ENCODE measurements around the gene SCNN1B. TPM values are rescaled to one million over a fixed set of nuclear protein-coding genes. Genes with fewer than 3 reads are reported as not detected.

The SCNN1B gene
- total RNA-seq, 1 experiment from 2014 or later = not detected

DNA sequence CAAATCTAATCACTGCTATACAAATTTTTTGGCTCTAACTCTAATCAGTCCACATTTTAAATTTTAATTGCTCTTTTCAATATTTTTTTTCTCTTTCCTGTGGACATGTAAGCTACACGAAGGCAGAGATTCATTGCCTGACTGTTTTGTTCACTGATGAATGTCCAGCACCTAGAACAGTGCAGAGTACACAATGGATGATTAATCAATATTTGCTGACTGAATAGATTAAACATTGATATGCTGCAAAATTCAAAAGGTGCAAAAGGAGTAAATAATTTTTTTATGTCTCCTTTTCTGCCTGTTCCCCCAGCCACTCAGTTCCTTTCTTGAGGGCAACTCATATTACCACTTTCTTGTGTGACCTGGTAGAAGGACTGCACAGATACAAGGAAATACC is 32.8 kb downstream of the SCNN1B start:
- H3K4me1 ChIP-seq = no peaks in the 10 kb centered on the region
- H3K4me3 ChIP-seq (ENCODE audit: low read depth, low read length) = no peak overlapping the region
- no peaks in the 10 kb centered on the region for H3K9me3 Mint-ChIP-seq (ENCODE audit: unreplicated experiment)
- intact Hi-C loops (cut with micrococcal nuclease; ENCODE audit: unreplicated experiment) = no loop called here
- no peaks in the 10 kb centered on the region for H3K9me3 ChIP-seq
- H3K27me3 Mint-ChIP-seq (ENCODE audit: insufficient read depth, unreplicated experiment) = no peaks in the 10 kb centered on the region
- no peaks in the 10 kb centered on the region for H3K36me3 ChIP-seq (ENCODE audit: control insufficient read depth, insufficient read depth, low read length)
- H3K36me3 Mint-ChIP-seq (ENCODE audit: insufficient read depth, unreplicated experiment) = no peaks in the 10 kb centered on the region
- DNase-seq = no peak
- no peaks in the 10 kb centered on the region for H3K4me1 Mint-ChIP-seq (ENCODE audit: low read depth, unreplicated experiment)
- TF ChIP-seq, protein P1, sequence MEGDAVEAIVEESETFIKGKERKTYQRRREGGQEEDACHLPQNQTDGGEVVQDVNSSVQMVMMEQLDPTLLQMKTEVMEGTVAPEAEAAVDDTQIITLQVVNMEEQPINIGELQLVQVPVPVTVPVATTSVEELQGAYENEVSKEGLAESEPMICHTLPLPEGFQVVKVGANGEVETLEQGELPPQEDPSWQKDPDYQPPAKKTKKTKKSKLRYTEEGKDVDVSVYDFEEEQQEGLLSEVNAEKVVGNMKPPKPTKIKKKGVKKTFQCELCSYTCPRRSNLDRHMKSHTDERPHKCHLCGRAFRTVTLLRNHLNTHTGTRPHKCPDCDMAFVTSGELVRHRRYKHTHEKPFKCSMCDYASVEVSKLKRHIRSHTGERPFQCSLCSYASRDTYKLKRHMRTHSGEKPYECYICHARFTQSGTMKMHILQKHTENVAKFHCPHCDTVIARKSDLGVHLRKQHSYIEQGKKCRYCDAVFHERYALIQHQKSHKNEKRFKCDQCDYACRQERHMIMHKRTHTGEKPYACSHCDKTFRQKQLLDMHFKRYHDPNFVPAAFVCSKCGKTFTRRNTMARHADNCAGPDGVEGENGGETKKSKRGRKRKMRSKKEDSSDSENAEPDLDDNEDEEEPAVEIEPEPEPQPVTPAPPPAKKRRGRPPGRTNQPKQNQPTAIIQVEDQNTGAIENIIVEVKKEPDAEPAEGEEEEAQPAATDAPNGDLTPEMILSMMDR (IDR thresholded peaks at IDR 0.05; ENCODE audit: insufficient read depth in 1 of 2, low read depth in 1 of 2, low read length in 1 of 2, severe bottlenecking in 1 of 2, unreplicated experiment in 1 of 2) = no peak
- CTCF ChIA-PET = no interaction called here
- BruUV-seq (replicated peaks) = no TSS peak
- POLR2A ChIA-PET = no interaction called here
- no peaks in the 10 kb centered on the region; the same call in 1 of the 2 replicates for H3K27me3 ChIP-seq (replicated peaks; ENCODE audit: control insufficient read depth, insufficient read depth, low read length)
- no peak overlapping the region for H3K4me3 Mint-ChIP-seq (ENCODE audit: unreplicated experiment)
- H3K27ac Mint-ChIP-seq (ENCODE audit: unreplicated experiment) = no peak overlapping the region

DNA sequence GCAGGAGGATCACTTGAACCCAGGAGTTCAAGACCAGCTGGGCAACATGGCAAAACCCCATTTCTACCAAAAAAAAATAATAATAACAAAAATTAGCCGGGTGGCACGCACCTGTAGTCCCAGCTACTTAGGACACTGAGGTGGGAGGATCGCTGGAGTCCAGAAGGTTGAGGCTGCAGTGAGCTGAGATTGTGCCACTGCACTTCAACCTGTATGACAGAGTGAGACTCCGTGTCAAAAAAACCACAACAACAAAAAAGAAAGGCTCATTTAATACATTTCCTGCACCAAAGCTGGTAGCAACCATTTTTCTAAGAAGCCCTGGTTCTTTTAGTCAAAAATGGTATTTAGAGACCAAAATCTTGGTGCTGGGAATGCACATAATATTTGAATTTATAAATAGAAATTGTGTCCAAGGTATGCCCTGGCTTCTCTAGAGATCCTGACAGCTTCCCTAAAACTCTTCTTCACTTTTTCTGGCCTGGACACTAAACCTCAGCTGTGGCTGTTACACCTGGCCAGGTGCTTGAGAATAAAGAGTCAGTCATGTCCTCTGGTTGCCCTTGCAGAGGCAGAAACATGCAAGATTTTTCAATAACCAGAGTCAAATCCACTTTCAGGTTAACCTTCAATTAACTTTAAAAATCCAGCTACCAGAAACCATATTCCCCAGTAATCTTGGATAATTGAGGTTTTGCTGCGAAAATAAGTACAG is 35.9 kb downstream of the SCNN1B start:
- no peaks in the 10 kb centered on the region; the same call in 1 of the 2 replicates for H3K27me3 ChIP-seq (replicated peaks; ENCODE audit: control insufficient read depth, insufficient read depth, low read length)
- intact Hi-C loops (cut with micrococcal nuclease; ENCODE audit: unreplicated experiment) = no loop called here
- TF ChIP-seq, protein P1 (IDR thresholded peaks at IDR 0.05; ENCODE audit: insufficient read depth in 1 of 2, low read depth in 1 of 2, low read length in 1 of 2, severe bottlenecking in 1 of 2, unreplicated experiment in 1 of 2) = no peak
- Mint-ChIP-seq H3K36me3 (ENCODE audit: insufficient read depth, unreplicated experiment) (no peaks in the 10 kb centered on the region), H3K27me3 (ENCODE audit: insufficient read depth, unreplicated experiment) (peaks cover 6% of the 10 kb centered on the region), H3K4me3 (ENCODE audit: unreplicated experiment) (no peak overlapping the region), H3K4me1 (ENCODE audit: low read depth, unreplicated experiment) (no peaks in the 10 kb centered on the region), H3K9me3 (ENCODE audit: unreplicated experiment) (no peaks in the 10 kb centered on the region), H3K27ac (ENCODE audit: unreplicated experiment) (no peak overlapping the region)
- no TSS peak for BruUV-seq (replicated peaks)
- ChIA-PET POLR2A (no interaction called here), CTCF (no interaction called here)
- H3K36me3 ChIP-seq (ENCODE audit: control insufficient read depth, insufficient read depth, low read length) = no peaks in the 10 kb centered on the region
- H3K9me3 ChIP-seq = no peaks in the 10 kb centered on the region
- no peak for DNase-seq
- no peak overlapping the region for H3K4me3 ChIP-seq (ENCODE audit: low read depth, low read length)
- H3K4me1 ChIP-seq = no peaks in the 10 kb centered on the region

DNA sequence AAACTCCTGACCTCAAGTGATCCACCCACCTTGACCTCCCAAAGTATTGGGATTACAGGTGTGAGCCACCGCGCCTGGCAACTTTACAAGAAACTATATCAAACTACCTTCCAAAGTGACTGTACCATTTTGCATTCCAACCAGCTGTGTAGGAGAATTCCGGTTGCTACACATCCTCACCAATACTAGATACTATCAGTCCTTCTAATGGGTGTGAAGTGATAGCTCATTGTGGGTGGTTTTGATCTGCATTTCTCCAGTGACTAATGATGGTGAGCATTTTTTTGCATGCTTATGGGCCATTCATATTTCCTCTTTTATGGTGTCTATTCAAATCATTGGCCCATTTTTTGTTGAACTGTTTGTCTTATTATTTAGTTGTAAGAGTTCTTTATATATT is 37.7 kb downstream of the SCNN1B start:
- Histone ChIP-seq H3K36me3 (ENCODE audit: control insufficient read depth, insufficient read depth, low read length) (no peaks in the 10 kb centered on the region), H3K9me3 (no peaks in the 10 kb centered on the region), H3K4me1 (no peaks in the 10 kb centered on the region), H3K27me3 (replicated peaks; ENCODE audit: control insufficient read depth, insufficient read depth, low read length) (no peaks in the 10 kb centered on the region; the same call in 1 of the 2 replicates), H3K4me3 (ENCODE audit: low read depth, low read length) (no peak overlapping the region)
- Mint-ChIP-seq H3K9me3 (ENCODE audit: unreplicated experiment) (no peaks in the 10 kb centered on the region), H3K4me1 (ENCODE audit: low read depth, unreplicated experiment) (no peaks in the 10 kb centered on the region), H3K27me3 (ENCODE audit: insufficient read depth, unreplicated experiment) (peaks cover 11% of the 10 kb centered on the region), H3K36me3 (ENCODE audit: insufficient read depth, unreplicated experiment) (no peaks in the 10 kb centered on the region), H3K4me3 (ENCODE audit: unreplicated experiment) (no peak overlapping the region), H3K27ac (ENCODE audit: unreplicated experiment) (no peak overlapping the region)
- TF ChIP-seq, protein P1 (IDR thresholded peaks at IDR 0.05; ENCODE audit: insufficient read depth in 1 of 2, low read depth in 1 of 2, low read length in 1 of 2, severe bottlenecking in 1 of 2, unreplicated experiment in 1 of 2) = no peak
- no peak for DNase-seq
- no TSS peak for BruUV-seq (replicated peaks)
- POLR2A ChIA-PET = no interaction called here
- CTCF ChIA-PET = no interaction called here
- intact Hi-C loops (cut with micrococcal nuclease; ENCODE audit: unreplicated experiment) = loop anchor here (10.0 kb wide), 1 partner anchor 95 kb away; no protein-coding TSS in a partner anchor
